ENCODE measurements around the gene TSSK3.

DNA sequence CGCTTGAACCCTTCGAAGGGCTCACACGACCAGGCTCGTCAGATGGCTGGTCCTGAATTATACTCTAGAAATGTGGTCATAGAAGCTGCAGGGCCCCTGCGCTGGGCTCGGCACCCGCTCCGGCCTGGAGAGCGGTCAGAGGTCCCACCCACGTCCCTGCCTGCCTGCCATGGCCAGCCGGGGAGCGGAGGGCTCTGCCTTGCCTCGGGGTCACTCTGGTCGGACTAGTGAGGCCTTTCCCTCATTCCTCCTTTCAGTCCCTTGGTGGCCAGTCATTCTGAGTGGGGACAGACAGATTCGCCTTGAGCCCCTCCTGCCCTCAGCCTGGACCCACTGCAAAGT is 25.8 kb upstream of the TSSK3 start:
- TF ChIP-seq, protein P1, sequence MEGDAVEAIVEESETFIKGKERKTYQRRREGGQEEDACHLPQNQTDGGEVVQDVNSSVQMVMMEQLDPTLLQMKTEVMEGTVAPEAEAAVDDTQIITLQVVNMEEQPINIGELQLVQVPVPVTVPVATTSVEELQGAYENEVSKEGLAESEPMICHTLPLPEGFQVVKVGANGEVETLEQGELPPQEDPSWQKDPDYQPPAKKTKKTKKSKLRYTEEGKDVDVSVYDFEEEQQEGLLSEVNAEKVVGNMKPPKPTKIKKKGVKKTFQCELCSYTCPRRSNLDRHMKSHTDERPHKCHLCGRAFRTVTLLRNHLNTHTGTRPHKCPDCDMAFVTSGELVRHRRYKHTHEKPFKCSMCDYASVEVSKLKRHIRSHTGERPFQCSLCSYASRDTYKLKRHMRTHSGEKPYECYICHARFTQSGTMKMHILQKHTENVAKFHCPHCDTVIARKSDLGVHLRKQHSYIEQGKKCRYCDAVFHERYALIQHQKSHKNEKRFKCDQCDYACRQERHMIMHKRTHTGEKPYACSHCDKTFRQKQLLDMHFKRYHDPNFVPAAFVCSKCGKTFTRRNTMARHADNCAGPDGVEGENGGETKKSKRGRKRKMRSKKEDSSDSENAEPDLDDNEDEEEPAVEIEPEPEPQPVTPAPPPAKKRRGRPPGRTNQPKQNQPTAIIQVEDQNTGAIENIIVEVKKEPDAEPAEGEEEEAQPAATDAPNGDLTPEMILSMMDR (IDR thresholded peaks at IDR 0.05) = no peak
- TF ChIP-seq POLR2A (IDR thresholded peaks at IDR 0.05) = no peak
